SW 1271 (cell line): ENCODE results near the gene CFAP77.
A peak's percentile ranks its signal among the peaks of the same experiment; 100 is the strongest.

Experiments used
- DNase-seq, 2 experiments: peaks; one replicate each; lab custom pipeline; 2025; lab: John Stamatoyannopoulos, UW

CFAP77 gene

DNA sequence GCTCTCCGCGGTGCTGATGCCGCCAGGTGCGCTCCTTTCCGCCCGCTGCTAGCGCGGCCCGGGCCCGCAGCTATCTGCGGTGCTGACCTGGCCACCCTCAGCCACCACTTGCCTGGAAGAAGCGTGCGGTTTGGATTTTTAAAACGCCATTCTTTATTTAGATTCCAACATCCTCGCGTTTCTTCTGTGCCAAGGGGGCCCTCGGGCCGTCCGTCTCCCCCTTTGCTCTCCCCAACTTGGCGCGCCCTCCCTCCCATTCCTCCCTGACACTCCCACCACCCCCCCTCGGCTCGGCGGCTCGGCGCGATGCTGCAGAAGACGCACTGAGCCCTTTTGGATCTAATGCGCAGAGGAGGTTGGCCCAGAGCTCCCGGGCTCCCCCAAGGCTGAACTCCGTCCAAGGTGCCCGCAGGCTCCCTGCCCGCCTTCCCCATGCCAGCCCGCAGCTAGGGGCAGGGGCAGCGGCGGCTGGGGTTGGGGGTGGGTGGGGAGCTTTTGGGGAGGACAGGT is 172.3 kb downstream of the CFAP77 start, which contains the start of gene BARHL1:
BARHL1 (plus strand) TSS at position 331 of the 510 bp plus-strand sequence. CDS start 192 bp downstream, outside the sequence.
- no peak for DNase-seq

DNA sequence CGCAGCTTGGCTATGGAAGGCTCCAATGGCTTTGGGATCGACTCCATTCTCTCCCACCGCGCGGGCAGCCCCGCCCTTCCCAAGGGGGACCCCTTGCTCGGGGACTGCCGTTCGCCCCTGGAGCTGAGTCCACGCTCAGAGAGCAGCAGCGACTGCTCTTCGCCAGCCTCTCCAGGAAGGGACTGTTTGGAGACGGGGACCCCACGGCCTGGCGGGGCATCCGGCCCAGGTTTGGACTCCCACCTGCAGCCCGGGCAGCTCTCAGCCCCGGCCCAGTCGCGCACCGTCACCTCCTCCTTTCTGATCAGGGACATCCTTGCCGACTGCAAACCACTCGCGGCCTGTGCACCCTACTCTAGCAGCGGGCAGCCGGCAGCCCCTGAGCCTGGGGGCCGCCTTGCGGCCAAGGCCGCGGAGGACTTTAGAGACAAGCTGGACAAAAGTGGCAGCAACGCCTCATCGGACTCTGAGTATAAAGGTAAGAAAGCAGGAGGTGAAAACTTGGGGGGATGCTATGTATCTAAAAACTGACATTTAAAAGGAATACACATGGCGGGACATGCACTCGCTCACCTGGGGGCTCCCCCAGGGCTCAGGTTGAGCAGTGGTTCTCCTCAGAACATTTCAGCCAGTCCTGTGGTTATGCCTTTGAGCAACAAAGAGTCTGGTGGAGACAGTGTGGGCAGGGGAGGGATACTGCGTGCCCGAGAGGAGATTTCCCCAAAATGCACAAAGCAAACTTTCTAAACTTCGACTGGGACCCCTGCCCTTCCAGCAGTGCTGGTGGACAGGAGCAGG is 173.0 kb downstream of the CFAP77 start:
- no peak for DNase-seq

DNA sequence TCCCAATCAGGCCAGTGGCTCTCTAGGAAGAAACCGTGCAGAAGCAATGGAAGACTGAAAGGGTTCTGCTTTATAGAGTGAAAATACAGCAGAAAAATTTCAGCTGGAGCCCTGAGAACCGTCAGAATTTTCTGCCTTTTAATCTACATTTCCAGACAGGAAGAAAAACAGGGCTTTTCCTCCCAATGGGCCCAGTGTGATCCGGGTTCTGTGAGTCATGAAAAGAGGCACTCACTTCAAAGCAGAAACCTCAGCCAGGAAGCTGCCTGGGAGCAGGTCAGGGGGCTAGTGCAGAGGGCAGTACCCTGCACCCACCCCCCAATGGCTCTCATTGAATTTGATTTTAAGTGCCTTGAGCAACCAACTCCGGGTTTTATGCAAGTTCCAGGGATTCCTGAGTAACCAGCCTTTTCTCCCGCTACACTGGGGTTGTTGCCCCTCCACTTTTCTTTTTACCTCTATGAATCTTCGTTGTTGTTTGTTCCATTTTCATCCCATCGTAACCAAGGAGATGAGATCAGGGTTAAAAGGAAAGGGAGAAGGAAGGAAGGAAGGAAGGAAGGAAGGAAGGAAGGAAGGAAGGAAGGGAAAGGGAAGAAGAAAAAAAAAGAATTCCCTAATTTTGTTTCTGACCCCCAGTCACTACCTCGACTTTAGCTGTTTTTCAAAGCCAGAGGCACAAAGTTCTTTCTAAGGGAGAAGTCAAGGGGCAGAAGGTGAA is 173.7 kb downstream of the CFAP77 start:
- no peak for DNase-seq

DNA sequence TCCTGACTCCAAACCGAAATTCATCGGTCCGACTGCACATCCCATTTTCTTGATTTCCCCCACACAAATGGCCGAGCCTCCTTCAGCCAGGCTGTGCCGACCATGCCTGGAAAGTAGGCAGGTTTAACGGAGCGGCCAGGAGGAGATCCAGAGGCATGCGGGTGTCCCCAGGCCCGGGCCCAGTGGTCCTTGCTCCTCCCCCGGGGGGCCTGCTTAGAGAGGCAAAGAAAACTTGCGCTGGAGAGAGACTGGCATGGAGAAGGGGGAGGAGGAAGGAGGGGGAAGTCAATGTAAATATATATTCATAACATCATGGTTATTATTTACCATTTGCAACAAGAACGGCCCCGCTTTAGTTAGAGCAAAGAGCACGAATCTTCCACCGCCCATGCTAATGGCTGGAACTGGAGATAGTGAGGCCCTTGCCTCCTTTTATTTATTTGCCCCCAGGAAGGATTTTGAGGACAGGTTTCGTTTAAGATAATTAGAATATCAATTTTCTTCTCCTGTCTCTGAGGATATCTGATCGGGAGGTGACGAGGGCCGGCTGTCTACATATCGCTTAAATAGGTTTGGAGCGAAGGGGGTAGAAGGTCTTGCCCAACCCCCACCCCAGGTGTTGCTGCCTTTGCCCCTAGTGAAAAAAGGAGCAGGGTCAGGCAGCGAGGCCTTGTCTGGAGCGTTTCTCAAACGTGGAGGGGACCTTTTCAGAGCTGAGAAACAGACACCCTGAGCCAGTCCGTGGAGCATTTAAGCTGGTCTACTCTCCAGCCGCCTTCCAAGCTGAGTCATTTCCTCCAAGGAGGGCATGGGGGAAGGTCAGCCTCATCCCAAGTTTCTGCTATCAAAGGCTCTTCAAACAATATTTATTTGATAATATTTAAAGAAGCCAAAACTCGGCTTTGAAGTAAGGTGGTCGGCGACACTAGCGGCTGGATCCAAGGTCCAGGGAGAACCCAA is 174.9 kb downstream of the CFAP77 start:
- DNase-seq: peak in 1 of 2 experiments; percentile 15

DNA sequence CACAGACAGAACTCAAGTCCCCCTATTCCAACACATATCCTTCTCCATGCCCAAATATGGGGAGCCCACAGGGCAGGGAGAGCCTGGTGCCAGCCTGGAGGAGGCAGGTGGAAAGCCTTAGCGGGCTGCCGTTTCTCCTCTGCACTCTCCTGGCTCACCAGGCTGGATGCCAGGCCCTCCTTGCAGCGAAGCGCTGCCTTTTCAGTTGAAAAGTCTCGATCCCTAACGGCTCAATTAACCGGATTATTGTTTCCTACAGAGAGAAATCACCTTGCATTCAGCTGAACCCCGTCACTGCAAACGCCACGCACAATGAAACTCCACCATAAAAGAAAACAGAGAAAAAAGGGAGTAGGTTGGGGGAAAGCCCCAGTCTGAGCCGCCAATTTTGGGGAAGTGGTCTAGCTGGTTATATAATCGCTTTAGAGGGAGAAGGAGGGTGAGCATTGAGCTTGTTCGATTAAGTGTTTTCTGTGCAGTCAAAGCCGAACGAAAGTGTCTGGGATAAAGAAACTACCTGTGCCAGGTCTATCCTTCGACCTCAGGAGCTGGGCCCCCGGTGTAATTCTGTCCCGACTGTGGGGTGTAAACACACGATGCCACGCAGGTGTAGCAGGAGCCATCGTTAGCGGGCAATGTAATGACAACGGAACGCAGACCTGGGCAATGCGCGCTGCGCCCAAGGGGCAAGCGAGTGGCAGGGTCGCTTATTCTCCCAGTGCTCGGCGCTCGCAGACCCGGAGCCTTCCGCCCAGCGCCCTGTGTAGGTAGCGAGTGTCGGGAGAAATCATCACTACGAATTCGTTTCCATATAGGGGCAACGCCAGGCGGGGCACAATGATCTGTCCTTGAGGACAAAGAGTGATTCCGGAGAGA is 176.2 kb downstream of the CFAP77 start:
- no peak for DNase-seq

DNA sequence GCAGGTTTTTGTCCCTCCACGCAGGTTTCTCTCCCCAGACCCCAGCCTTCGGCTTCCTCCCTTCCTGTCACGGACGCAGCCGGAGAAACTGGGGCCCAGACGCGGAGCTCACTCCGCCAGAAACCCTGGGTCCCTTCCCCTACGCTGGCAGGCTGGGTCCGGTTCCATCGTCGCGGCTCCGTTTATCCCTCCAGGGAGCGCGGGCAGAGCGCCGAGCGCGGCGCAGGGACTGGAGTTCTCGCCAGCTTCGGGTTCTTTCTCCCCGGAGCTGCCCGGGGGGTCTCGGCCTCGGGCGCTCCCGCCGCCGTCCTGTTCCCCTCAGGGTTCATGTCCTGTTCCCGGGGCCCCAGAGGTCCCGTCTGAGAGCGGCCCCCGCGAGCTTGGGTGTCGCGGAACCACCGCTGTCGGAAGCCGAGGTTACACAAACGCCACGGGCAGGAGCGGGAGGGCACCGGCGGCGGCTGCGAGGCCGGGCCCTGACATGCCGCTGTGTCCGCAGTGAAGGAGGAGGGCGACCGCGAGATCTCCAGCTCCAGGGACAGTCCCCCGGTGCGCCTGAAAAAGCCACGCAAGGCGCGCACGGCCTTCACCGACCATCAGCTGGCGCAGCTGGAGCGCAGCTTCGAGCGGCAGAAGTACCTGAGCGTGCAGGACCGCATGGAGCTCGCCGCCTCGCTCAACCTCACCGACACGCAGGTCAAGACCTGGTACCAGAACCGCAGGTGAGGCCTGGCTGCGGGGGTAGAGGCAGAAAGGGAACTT is 177.0 kb downstream of the CFAP77 start:
- DNase-seq: no peak

DNA sequence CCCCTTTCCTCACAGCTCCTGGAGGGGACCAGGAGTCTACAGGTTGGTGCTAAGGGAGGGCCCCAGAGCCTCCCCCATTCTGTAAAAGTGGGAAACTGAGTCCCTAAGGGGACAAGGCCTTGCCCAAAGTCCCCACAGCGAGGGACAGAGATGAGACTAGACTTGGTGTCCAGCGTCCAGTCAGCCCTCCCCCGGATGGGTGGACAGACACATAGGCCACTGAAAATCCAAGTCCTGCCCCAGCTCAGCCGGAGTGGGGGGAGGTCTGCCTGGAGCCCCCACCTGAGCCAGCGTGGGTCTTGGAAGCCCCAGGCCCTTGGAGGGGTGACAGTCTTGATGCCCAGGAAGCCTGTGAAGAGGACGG is 177.6 kb downstream of the CFAP77 start:
- no peak for DNase-seq

DNA sequence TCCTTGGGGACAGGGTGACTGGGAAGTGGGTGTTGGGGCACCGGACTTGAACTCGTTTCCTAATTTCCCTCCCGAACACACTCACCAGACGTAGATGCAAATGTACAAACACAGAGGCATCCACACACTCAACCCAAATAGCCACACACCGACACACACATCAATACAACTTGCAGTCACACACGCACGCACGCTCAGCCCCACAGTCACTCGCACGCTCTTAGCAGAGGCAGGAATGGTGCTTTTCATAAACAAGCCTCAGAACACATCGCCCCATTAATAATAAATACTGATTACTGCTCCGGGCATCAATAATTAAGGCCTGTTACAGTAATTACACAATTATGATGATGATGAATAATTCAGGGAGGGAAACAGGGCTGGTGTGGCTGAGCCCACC is 178.1 kb downstream of the CFAP77 start:
- DNase-seq: no peak

DNA sequence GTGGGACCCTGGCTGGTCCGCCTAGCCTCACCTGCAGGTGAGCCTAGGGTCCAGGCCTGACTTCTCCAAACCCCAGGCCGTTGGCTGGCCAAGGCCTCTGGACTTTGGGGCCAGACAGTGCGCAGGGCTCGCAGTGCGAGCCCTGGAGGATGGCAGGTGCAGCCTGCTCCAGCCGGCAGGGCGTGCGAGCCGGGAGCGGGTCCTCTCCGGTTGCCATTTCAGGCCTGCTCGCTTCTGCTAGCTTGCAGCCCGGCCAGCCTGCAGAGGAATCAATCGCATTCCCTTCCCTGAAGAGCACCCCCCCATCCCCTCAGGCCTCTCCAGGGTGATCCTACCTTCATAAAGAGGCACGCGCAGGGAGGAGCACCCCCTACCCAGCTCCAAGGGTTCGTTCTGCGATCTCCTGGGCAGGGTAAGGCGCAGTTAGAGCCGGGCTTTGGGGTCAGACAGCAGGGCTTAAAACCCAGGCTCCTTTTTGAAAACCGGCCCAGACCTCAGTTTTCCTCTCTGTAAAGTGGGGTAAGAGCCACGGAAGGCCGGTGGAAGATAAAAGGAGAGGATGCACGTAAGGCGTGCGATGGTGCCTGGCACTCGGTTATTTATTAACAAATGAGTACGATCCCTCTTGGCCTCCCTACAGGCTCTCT is 178.6 kb downstream of the CFAP77 start:
- DNase-seq: no peak

DNA sequence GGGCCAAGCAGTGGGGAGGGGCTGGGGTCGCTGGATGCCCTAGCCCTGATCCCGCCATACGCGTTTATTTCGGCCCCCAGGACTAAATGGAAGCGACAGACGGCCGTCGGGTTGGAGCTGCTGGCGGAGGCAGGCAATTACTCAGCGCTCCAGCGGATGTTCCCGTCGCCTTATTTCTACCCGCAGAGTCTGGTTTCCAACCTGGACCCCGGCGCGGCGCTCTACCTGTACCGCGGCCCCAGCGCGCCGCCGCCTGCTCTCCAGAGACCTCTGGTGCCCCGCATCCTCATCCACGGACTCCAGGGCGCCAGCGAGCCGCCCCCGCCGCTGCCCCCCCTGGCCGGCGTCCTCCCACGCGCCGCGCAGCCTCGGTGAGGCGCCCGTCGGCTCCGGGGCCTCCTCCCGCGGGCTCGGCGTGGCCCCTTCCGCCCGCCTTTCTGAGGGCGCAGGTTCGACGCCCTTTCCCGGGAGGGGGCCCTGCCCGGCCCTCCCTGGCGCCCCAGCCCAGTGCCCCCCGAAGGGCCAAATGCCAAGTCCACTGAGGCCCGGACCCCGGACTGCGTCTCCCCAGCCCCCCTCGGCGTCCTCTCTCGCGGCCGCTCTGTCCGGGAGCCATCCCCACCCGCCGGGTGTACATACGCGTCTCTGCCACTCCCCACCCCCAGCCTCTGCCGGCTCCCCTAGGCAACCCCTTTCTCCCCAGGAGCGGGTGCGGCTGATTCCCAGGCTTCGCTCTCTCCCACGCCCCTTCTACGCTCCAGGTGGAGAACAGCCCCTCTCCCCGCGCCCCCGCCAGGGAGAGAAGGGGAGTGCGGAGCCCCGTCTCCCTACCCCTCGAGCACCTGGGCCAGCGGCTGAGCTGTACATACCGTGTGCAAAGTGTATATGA is 179.4 kb downstream of the CFAP77 start:
- DNase-seq: no peak

DNA sequence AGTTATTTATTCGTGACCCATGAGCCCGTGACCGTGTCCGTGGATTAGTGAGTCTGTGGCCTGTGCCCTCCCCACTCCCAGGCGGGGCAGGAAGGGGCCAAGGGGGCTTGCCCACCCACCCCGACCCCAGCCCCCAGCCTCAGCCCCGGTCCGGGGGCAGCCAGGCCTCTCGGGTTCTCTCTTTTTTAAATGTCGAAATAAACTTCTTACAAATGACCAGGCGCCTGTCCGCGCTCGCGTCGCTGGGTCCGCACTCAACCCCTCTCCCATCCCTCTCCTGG is 180.0 kb downstream of the CFAP77 start:
- DNase-seq: no peak

DNA sequence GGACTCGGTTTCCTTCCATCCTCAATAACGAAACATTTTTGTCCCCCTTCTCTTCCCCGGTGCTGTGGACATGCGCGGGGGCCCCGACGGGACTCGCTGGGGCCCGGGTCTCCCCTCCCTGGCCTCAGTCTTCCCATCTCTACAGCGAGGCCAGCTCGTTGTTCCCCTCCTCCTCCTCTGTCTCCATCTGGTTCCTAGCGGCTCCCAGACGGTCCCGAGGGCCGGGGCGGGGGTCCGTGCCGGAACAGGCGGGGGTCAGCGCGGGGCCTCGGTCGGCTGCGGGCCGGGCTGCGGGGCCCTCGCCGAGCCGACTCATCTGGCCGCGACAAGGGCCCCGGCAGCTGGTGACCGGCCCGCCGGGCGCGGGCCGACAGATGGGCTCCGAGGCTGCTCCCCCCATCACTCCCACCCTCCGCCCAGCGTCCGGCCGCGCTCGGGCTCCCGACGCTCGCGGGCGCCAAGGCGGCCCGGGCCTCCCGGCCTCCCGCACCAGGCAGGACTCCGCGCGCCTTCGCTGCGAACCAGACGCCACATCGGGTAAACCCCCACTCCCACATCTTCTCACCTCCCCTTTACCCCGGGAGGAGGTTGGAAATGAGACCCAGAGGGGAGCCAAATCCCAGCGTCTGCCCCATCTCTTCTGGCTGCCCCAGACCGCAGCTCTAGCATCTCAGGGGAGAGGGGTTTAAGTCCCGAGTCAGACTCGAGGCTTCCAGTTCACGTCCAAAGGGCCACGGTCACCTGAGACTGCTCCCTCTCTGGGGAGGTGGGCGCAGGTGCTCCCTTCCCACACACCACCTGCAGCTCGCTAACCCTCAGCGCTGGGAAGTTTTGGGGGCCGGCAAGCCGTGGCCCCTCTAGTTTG is 180.5 kb downstream of the CFAP77 start:
- no peak for DNase-seq

DNA sequence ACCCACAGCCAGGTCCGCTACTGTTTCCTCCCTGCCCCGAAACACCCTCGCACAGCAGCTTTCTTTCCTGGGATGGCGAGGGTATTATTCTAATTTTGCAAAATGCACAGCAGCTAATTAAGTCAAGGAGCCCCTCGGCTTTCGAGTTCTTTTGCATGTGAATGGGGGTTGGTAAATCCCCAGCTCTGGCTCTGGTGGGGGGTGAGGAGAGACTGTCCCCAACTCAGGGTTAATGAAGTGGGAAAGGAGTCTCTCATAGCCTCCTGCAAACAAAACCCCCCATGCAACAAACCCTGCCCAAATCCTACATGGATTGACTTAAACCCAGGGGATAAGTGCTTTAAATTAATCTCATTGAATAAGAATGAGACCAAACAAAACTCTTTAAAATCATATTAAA is 181.2 kb downstream of the CFAP77 start:
- no peak for DNase-seq

DNA sequence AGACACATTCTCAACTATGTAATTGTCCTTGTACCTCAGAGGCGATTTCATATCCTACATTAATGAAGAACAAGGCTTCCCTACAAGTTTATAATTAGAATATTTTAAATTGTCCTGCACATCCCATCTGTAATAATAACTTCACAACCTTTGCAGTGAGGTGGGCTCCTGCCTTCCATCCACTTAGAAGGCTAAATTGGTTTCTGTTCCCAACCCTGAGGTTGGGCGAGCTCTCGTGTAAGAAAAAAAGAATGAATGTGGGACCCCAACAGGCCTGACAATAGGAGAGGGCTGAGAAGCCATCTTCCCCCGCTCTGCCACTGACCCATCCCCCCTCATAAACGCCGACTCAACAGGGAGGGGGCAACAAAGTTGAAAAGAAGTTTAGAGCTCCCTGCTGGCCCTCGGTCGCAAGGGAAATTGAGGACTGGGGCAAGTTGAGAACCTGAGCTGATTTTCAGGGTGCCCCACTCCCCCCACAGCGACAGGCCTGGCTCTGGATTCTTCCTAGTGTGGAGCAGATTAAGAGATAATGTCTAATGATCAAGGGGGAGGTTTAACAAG is 181.8 kb downstream of the CFAP77 start:
- DNase-seq: no peak

DNA sequence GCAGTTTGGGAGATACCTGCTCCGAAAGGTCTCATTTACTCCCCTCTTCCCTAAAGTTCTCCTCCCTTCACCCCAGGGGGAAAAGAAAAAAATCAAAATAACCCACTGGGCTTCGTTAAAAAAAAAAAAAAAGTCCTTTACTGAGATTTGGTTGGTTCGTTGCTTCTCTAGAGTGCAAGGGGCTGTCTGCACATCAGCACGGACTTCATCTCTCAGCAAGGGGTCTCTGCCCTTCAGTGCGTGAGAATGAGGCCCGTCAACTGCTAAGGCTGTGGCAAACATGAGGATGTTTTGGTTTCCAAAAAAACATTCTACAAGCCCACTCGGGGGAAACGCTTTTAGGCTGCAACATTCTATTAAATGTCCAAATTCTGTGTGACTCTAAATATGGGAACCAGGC is 182.4 kb downstream of the CFAP77 start:
- no peak for DNase-seq

DNA sequence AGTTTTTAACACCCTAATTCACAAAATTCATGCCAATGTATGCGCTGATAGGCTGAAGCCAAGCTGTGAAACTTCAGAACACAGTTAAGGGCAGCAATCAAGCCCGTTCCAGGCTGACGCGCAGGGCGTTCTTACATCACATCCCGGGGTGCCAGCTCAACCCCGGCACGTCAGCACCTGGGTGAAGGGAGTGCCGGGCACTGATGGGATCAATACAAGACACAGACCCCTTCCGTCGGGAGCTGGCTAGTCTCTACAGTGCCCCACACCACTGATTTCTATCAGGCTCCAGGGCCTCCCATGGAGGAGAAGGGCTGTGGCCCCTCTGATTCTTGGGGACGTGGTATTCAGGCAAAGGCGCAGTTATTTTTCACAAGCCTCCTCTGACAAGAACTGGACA is 184.4 kb downstream of the CFAP77 start:
- no peak for DNase-seq

DNA sequence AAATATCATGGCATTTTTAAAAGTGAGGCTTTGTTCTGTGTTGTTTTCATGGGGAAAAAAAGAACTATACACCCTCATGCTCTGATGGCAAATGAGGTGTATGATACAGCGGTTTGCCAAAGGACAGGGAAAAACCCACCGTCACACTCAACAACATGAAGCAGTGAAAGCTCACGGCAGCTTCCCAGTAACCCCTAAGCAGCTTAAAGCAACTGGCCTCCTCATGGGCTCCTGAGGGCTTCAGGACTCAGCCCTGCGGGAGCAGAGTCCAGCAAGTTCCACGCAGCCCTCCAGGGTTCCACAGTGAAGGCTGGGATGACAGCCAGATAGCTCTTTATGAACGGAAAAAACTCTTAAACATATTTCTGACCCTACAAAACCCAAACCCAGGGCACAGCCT is 185.3 kb downstream of the CFAP77 start:
- no peak for DNase-seq

DNA sequence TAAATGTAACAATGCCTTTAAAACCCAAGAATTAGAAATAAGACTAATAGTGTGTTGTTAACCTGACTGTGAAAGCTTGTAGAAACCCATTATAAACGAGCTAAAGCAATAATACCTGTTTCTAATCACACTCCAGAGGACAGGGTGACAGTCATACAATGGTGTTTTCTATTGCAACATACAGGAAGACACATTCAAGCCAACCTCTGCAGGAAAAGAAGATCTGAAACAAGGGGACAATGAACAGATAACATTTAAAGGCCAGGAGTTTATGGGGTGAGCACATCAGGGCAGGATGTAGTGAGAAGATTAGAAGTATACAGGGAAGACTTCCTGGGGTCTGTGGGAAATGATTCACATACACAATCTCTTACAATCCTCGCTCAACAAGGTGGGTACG is 186.2 kb downstream of the CFAP77 start:
- no peak for DNase-seq
